Measurements from ENCODE around the gene OR51F1. TPM values are rescaled to one million over a fixed set of nuclear protein-coding genes. Genes with fewer than 3 reads are reported as not detected.

The OR51F1 gene, protein sequence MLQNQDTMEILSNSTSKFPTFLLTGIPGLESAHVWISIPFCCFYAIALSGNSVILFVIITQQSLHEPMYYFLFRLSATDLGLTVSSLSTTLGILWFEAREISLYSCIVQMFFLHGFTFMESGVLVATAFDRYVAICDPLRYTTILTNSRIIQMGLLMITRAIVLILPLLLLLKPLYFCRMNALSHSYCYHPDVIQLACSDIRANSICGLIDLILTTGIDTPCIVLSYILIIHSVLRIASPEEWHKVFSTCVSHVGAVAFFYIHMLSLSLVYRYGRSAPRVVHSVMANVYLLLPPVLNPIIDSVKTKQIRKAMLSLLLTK
- total RNA-seq: not detected in 2 replicates

GRCh38 chr11:4769838-4770237 lies at the start of gene OR51F1:
Gene OR51F1, minus strand, starts transcription at chr11:4769938. Its CDS starts 0 bp downstream, at chr11:4769938.

DNA sequence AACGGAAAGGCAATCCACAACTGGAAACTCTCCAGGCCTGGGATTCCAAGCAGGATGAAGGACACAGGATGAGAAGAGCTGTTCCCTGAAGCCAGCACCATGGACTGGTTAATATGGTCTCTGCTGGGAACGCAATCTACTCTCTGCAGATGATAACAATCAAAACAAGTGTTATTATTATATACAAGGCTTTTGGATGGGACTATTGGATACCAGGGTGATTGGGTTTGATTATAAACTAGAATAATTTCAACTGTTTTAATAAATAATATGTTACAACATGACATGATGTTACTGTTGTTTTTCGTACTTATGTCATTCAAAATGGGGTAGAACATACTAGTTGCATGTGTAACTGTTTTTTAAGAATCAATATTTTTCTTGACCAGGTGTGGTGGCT lies 34.5 kb upstream of the OR51F1 start, which contains the start of gene OR52R1:
OR52R1 (minus strand) TSS at position 101 of the 400 bp plus-strand sequence; CDS start at position 101, 0 bp downstream.

Other genes with a start within 250 kb of the OR51F1 start
- gene OR52M1, start 224.7 kb downstream of the OR51F1 start, total RNA-seq: not detected in 2 replicates
- gene OR52I2, start 188.2 kb downstream of the OR51F1 start, total RNA-seq: not detected in 2 replicates
- gene OR52I1, start 175.9 kb downstream of the OR51F1 start, total RNA-seq: not detected in 2 replicates
- 10.1 and 13.3 TPM in 2 replicates for gene TRIM68, start 161.7 kb downstream of the OR51F1 start, total RNA-seq
- not detected in 2 replicates for gene OR51D1, start 132.5 kb downstream of the OR51F1 start, total RNA-seq
- gene OR51E1, start 126.0 kb downstream of the OR51F1 start, total RNA-seq: not detected in 2 replicates
- gene OR51E2, start 72.1 kb downstream of the OR51F1 start, total RNA-seq: under 0.01 TPM in 1 of 2 replicates, not detected in the other
- gene MMP26, start 65.2 kb downstream of the OR51F1 start, total RNA-seq: not detected in 2 replicates
- gene OR52R1, start 34.4 kb upstream of the OR51F1 start, total RNA-seq: not detected in 2 replicates
- gene OR51F2, start 51.4 kb upstream of the OR51F1 start, total RNA-seq: not detected in 2 replicates
- not detected in 2 replicates for gene OR51S1, start 79.3 kb upstream of the OR51F1 start, total RNA-seq
- gene OR51T1, start 112.0 kb upstream of the OR51F1 start, total RNA-seq: not detected in 2 replicates
- gene OR51A7, start 133.8 kb upstream of the OR51F1 start, total RNA-seq: not detected in 2 replicates
- gene OR51G2, start 149.4 kb upstream of the OR51F1 start, total RNA-seq: not detected in 2 replicates
- not detected in 2 replicates for gene OR51G1, start 154.4 kb upstream of the OR51F1 start, total RNA-seq
- not detected in 2 replicates for gene OR51A4, start 177.7 kb upstream of the OR51F1 start, total RNA-seq
- gene OR51A2, start 185.8 kb upstream of the OR51F1 start, total RNA-seq: not detected in 2 replicates
- not detected in 2 replicates for gene OR51L1, start 224.9 kb upstream of the OR51F1 start, total RNA-seq

Measured in myometrial cell (primary cell).